HEK293 (cell line): ENCODE results near the gene ERBB4.

Experiments
- CTCF ChIP-seq: fragments of 450-650 bp; formaldehyde crosslinking; IDR thresholded peaks from 2 replicates; pipeline ENCODE4 v1.5.1; 2016; ENCODE audit warnings: missing biosample characterization, missing genetic modification characterization
- PBX3 ChIP-seq: sonication (generic); formaldehyde crosslinking; IDR thresholded peaks from 2 replicates; pipeline ENCODE4 v1.8.1; 2022; ENCODE audit warnings: mild to moderate bottlenecking, moderate library complexity, missing genetic modification reagents
- REST ChIP-seq: fragments of 450-650 bp; formaldehyde crosslinking; IDR thresholded peaks from 2 replicates; pipeline ENCODE4 v1.5.1; 2016; ENCODE audit warnings: missing biosample characterization, missing genetic modification characterization
- SETDB1 ChIP-seq: IDR thresholded peaks from one replicate; pipeline ENCODE4 v1.6.1; 2017; ENCODE audit warnings: mild to moderate bottlenecking, low read length, moderate library complexity, mixed read lengths; ENCODE audit not compliant: insufficient read length
- ZNF18 ChIP-seq: fragments of 450-650 bp; formaldehyde crosslinking; IDR thresholded peaks from 2 replicates; pipeline ENCODE4 v1.5.1; 2016; ENCODE audit warnings: missing biosample characterization, missing genetic modification characterization
- ZNF324 ChIP-seq: fragments of 450-650 bp; formaldehyde crosslinking; IDR thresholded peaks from 2 replicates; pipeline ENCODE4 v1.5.1; 2016; ENCODE audit warnings: missing biosample characterization, missing genetic modification characterization
- ZNF473 ChIP-seq: fragments of 450-650 bp; formaldehyde crosslinking; IDR thresholded peaks from 2 replicates; pipeline ENCODE4 v1.5.1; 2017; ENCODE audit warnings: missing biosample characterization, missing genetic modification characterization
- ZNF768 ChIP-seq: fragments of 450-650 bp; formaldehyde crosslinking; IDR thresholded peaks from 2 replicates; pipeline ENCODE4 v1.5.1; 2018; ENCODE audit warnings: missing biosample characterization, mild to moderate bottlenecking, missing genetic modification characterization
- TF ChIP-seq, protein P1 (sequence below): fragments of 450-650 bp; formaldehyde crosslinking; IDR thresholded peaks from 2 replicates; pipeline ENCODE4 v1.5.1; 2017; ENCODE audit warnings: missing biosample characterization, missing genetic modification characterization

GRCh38 chr2:211816754-211817153 is 721.8 kb downstream of the ERBB4 start:
- no peak for TF ChIP-seq ZNF18 (tag by site-specific recombination)
- TF ChIP-seq PBX3 (CRISPR knock-in tag) = no peak
- TF ChIP-seq, protein P1, sequence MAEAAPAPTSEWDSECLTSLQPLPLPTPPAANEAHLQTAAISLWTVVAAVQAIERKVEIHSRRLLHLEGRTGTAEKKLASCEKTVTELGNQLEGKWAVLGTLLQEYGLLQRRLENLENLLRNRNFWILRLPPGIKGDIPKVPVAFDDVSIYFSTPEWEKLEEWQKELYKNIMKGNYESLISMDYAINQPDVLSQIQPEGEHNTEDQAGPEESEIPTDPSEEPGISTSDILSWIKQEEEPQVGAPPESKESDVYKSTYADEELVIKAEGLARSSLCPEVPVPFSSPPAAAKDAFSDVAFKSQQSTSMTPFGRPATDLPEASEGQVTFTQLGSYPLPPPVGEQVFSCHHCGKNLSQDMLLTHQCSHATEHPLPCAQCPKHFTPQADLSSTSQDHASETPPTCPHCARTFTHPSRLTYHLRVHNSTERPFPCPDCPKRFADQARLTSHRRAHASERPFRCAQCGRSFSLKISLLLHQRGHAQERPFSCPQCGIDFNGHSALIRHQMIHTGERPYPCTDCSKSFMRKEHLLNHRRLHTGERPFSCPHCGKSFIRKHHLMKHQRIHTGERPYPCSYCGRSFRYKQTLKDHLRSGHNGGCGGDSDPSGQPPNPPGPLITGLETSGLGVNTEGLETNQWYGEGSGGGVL = no peak
- TF ChIP-seq ZNF768 (tag by site-specific recombination) = no peak
- no peak for TF ChIP-seq REST (tag by site-specific recombination)
- no peak for TF ChIP-seq CTCF (tag by site-specific recombination)
- TF ChIP-seq ZNF324 = no peak
- TF ChIP-seq SETDB1 = no peak
- no peak for TF ChIP-seq ZNF473 (tag by site-specific recombination)
